Measurements from ENCODE around the gene STEAP4. TPM values are rescaled to one million over a fixed set of nuclear protein-coding genes. Genes with fewer than 3 reads are reported as not detected.
"Not testable (repeated sequence)": the region's sequence is repeated elsewhere in the genome, so short reads cannot be mapped to it uniquely, and the experiment has no call there.

Gene STEAP4
- total and polyA plus RNA-seq, 9 of the 15 experiments (the other 6 are each of a cell fraction or from before 2014, with no cell fraction given): 0.07 TPM; not detected in 8

GRCh38 chr7:88276605-88277153, 30.0 kb downstream of the STEAP4 start:
- in situ Hi-C loops (cut with MboI): no loop called here
- Histone ChIP-seq H3K27me3 (ENCODE audit: control insufficient read depth in 2 of 2, insufficient read depth in 2 of 2, low read length in 2 of 2) (no peaks in the 10 kb centered on the region), H3K79me2 (ENCODE audit: control insufficient read depth, insufficient read depth, low read length) (no peaks in the 10 kb centered on the region), H3K4me2 (ENCODE audit: insufficient read depth, low read length) (no peak overlapping the region), H2AFZ (ENCODE audit: low read depth, low read length) (no peak overlapping the region), H3K27ac (ENCODE audit: extremely low read depth, low read depth, low read length) (no peak overlapping the region), H3K9me1 (ENCODE audit: control insufficient read depth, insufficient read depth, low read length) (no peaks in the 10 kb centered on the region), H3K9me3 (replicated peaks; ENCODE audit: control insufficient read depth, insufficient read depth, low read depth, low read length) (no peaks in the 10 kb centered on the region), H3K36me3 (ENCODE audit: control insufficient read depth, insufficient read depth, low read length) (no peaks in the 10 kb centered on the region), H3K9ac (ENCODE audit: insufficient read depth in 1 of 2, low read depth in 2 of 2, low read length in 2 of 2) (no peak overlapping the region), H4K20me1 (replicated peaks; ENCODE audit: control insufficient read depth, insufficient read depth, low read length) (no peaks in the 10 kb centered on the region), H3K4me1 (replicated peaks in 1 of 2; ENCODE audit: control insufficient read depth in 2 of 2, insufficient read depth in 2 of 2, low read length in 2 of 2) (no peaks in the 10 kb centered on the region), H3K4me3 (no peak overlapping the region)
- no peak for FAIRE-seq
- TF ChIP-seq ZNF445 (CRISPR knock-in tag; IDR thresholded peaks at IDR 0.05; ENCODE audit: low read depth): no peak
- TF ChIP-seq RNF219 (CRISPR knock-in tag; IDR thresholded peaks at IDR 0.05): no peak
- TF ChIP-seq ETV5 (CRISPR knock-in tag; IDR thresholded peaks at IDR 0.05; ENCODE audit: low read depth): no peak
- TF ChIP-seq FOXJ3 (CRISPR knock-in tag; IDR thresholded peaks at IDR 0.05): no peak
- TF ChIP-seq ATF1 (CRISPR knock-in tag; IDR thresholded peaks at IDR 0.05): no peak
- no peak for TF ChIP-seq ATF1 (tag; IDR thresholded peaks at IDR 0.05)
- peak; percentile 11; the same call in 1 of the 2 replicates for TF ChIP-seq MAFK (IDR thresholded peaks at IDR 0.05; ENCODE audit: low read length)
- TF ChIP-seq ZNF408 (CRISPR knock-in tag; IDR thresholded peaks at IDR 0.05; ENCODE audit: low read depth): no peak
- TF ChIP-seq MAFG (tag; conservative IDR thresholded peaks at IDR 0.05): peak; percentile 31; the same call in 1 of the 2 replicates
- peak; percentile 37 for TF ChIP-seq MAFF (IDR thresholded peaks at IDR 0.05; ENCODE audit: low read length)
- peak; percentile 61; the same call in 1 of the 2 replicates for TF ChIP-seq ZNF316 (IDR thresholded peaks at IDR 0.05)
- TF ChIP-seq TCF15 (CRISPR knock-in tag; IDR thresholded peaks at IDR 0.05): no peak
- BruUV-seq (replicated peaks): no TSS peak
- ATAC-seq: no peak
- ChIA-PET POLR2A (interaction anchor here (0.7 kb wide), 1 partner anchor 34 kb away, joined by 3 read pairs; no protein-coding TSS in a partner anchor), CTCF (ENCODE audit: low intra/inter-chr PET ratio) (no interaction called here)
- no peak for DNase-seq (ENCODE audit: extremely low read depth in 1 of 4, low spot score in 3 of 4)
- WGBS (ENCODE audit: insufficient coverage, low coverage, missing lambda C conversion rate): 3% methylated on average over 3 of the region's 3 CpGs
- intact Hi-C loops (cut with micrococcal nuclease): no loop called here

- BruUV-seq (replicated peaks); H3K4me2 ChIP-seq (ENCODE audit: insufficient read depth, low read length); H3K27ac ChIP-seq (ENCODE audit: extremely low read depth, low read depth, low read length); FAIRE-seq; H3K9ac ChIP-seq (ENCODE audit: insufficient read depth in 1 of 2, low read depth in 2 of 2, low read length in 2 of 2); DNase-seq (ENCODE audit: extremely low read depth in 1 of 4, low spot score in 3 of 4); H3K4me3 ChIP-seq; H3K9me3 ChIP-seq (replicated peaks; ENCODE audit: control insufficient read depth, insufficient read depth, low read depth, low read length); intact Hi-C loops (cut with micrococcal nuclease); H3K36me3 ChIP-seq (ENCODE audit: control insufficient read depth, insufficient read depth, low read length); H2AFZ ChIP-seq (ENCODE audit: low read depth, low read length); ATAC-seq; H3K9me1 ChIP-seq (ENCODE audit: control insufficient read depth, insufficient read depth, low read length); H3K79me2 ChIP-seq (ENCODE audit: control insufficient read depth, insufficient read depth, low read length); in situ Hi-C loops (cut with MboI); H4K20me1 ChIP-seq (replicated peaks; ENCODE audit: control insufficient read depth, insufficient read depth, low read length); CTCF ChIA-PET (ENCODE audit: low intra/inter-chr PET ratio); H3K4me1 ChIP-seq (replicated peaks in 1 of 2; ENCODE audit: control insufficient read depth in 2 of 2, insufficient read depth in 2 of 2, low read length in 2 of 2); H3K27me3 ChIP-seq (ENCODE audit: control insufficient read depth in 2 of 2, insufficient read depth in 2 of 2, low read length in 2 of 2): not testable (repeated sequence)
- POLR2A ChIA-PET: interaction anchor here (0.6 kb wide), 1 partner anchor 258 kb away, joined by 3 read pairs; no protein-coding TSS in a partner anchor
- 0% methylated on average over 5 of the region's 5 CpGs for WGBS (ENCODE audit: insufficient coverage, low coverage, missing lambda C conversion rate)
Observed at GRCh38 chr7:88274856-88275255, 31.8 kb downstream of the STEAP4 start.
